Tibial artery (tissue), 4 donors: Measurements from ENCODE around the gene TIMELESS.

Source experiments
- DNase-seq, 2 donors: peaks; one replicate each; pipeline ENCODE4 v3.0.0-alpha.2; 2019
- H3K27ac ChIP-seq, 2 donors: fragments of 200-600 bp; sonication (generic) in 1 of 2; 1 replicate in 1 of 2; 2 replicates in 1 of 2; pipeline ENCODE4 v1.5.1; 2018 to 2019; ENCODE audit warnings: mild to moderate bottlenecking in 1 of 2
- H3K27me3 ChIP-seq, 2 donors: fragments of 200-600 bp; sonication (generic) in 1 of 2; one replicate each; pipeline versions ENCODE4 v1.5.1 to v1.6.0; 2016 to 2019
- H3K36me3 ChIP-seq, 3 donors: fragments of 200-600 bp; sonication (generic) in 2 of 3; one replicate each; pipeline ENCODE4 v1.5.1; 2016 to 2019; ENCODE audit warnings: mild to moderate bottlenecking in 2 of 3
- H3K4me1 ChIP-seq, 4 donors: fragments of 200-600 bp; sonication (generic) in 2 of 4; 1 replicate in 3 of 4; 2 replicates in 1 of 4; pipeline ENCODE4 v1.5.1; 2016 to 2019
- H3K4me3 ChIP-seq, 2 donors: fragments of 200-600 bp; sonication (generic) in 1 of 2; 1 replicate in 1 of 2; 2 replicates in 1 of 2; pipeline ENCODE4 v1.5.1; 2018 to 2019; ENCODE audit warnings: mild to moderate bottlenecking in 2 of 2
- H3K9me3 ChIP-seq, 3 donors: fragments of 200-600 bp; sonication (generic) in 1 of 3; one replicate each; pipeline ENCODE4 v1.5.1; 2016 to 2019
- CTCF ChIP-seq, 2 experiments: fragments of 200-600 bp in 1 of 2; fragments of 450-650 bp in 1 of 2; IDR thresholded peaks; one replicate each; pipeline ENCODE4 v1.5.1; 2017 to 2019; ENCODE audit warnings: antibody characterized with exemption in 2 of 2, mild to moderate bottlenecking in 1 of 2, moderate library complexity in 1 of 2
- intact Hi-C: fragments of 100-400 bp; cut with DNase I; formaldehyde crosslinking; loops from one replicate; pipeline ENCODE4 v1.15.0; 2023; ENCODE audit warnings: low total_unique reads

Gene TIMELESS

GRCh38 chr12:56382611-56383010 is 66.6 kb downstream of the TIMELESS start:
- Histone ChIP-seq H3K4me1 (no peaks in the 10 kb centered on the region), H3K27ac (no peak overlapping the region), H3K36me3 (no peaks in the 10 kb centered on the region), H3K4me3 (no peak overlapping the region), H3K27me3 (no peaks in the 10 kb centered on the region), H3K9me3 (no peaks in the 10 kb centered on the region)
- intact Hi-C loops = no loop called here
- DNase-seq = no peak
- TF ChIP-seq CTCF (IDR thresholded peaks at IDR 0.05) = no peak

DNA sequence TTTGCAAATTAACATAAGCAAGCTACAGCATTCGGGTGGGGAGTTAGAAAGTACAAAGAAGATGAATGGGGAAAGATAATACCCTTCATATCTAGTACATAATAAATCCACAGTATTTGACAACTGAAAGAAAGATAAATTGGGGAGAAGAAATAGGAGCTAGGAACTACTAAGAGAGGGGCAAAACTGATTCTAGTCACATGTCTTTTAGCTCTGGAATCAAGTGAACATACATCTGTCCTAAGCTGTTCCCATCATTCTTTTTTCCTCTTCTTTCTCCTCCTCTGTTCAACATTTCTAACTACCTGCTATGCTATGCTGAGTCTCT is 71.3 kb downstream of the TIMELESS start:
- Histone ChIP-seq H3K27me3 (peaks cover 0 to 3% of the 10 kb centered on the region in 2 donors), H3K27ac (no peak overlapping the region)
- intact Hi-C loops = no loop called here

GRCh38 chr12:56377310-56377988 is 71.8 kb downstream of the TIMELESS start:
- no peaks in the 10 kb centered on the region for H3K36me3 ChIP-seq
- no peak for TF ChIP-seq CTCF (IDR thresholded peaks at IDR 0.05)
- H3K4me3 ChIP-seq = no peak overlapping the region
- H3K4me1 ChIP-seq = no peaks in the 10 kb centered on the region
- no peak for DNase-seq
- H3K9me3 ChIP-seq = no peaks in the 10 kb centered on the region
- intact Hi-C loops = no loop called here
- peaks cover 0 to 3% of the 10 kb centered on the region in 2 donors for H3K27me3 ChIP-seq
- no peak overlapping the region for H3K27ac ChIP-seq

More for the DNA sequence above, 71.3 kb downstream of the TIMELESS start:
- Histone ChIP-seq H3K36me3 (no peaks in the 10 kb centered on the region), H3K4me1 (no peaks in the 10 kb centered on the region), H3K9me3 (no peaks in the 10 kb centered on the region), H3K4me3 (no peak overlapping the region)
- no peak for DNase-seq
- TF ChIP-seq CTCF (IDR thresholded peaks at IDR 0.05) = no peak

GRCh38 chr12:56375598-56376434 is 73.4 kb downstream of the TIMELESS start:
- Histone ChIP-seq H3K4me1 (no peaks in the 10 kb centered on the region), H3K27ac (no peak overlapping the region), H3K4me3 (no peak overlapping the region), H3K9me3 (no peaks in the 10 kb centered on the region), H3K36me3 (no peaks in the 10 kb centered on the region), H3K27me3 (peaks cover 0 to 3% of the 10 kb centered on the region in 2 donors)
- TF ChIP-seq CTCF (IDR thresholded peaks at IDR 0.05) = no peak
- DNase-seq = no peak
- intact Hi-C loops = no loop called here

- Histone ChIP-seq H3K27me3 (peaks cover 0 to 3% of the 10 kb centered on the region in 2 donors), H3K27ac (no peak overlapping the region), H3K9me3 (no peaks in the 10 kb centered on the region), H3K4me1 (no peaks in the 10 kb centered on the region), H3K36me3 (no peaks in the 10 kb centered on the region), H3K4me3 (no peak overlapping the region)
- intact Hi-C loops = no loop called here
- no peak for TF ChIP-seq CTCF (IDR thresholded peaks at IDR 0.05)
- no peak for DNase-seq
These were observed 74.3 kb downstream of the TIMELESS start for GRCh38 chr12:56374726-56375597.
